Activated naive CD4-positive, alpha-beta T cell treated with anti-CD3 and anti-CD28 coated beads for 36 hours (primary cell): ENCODE results near the gene DSC3. TPM values are rescaled to one million over a fixed set of nuclear protein-coding genes. Genes with fewer than 3 reads are reported as not detected.

Experiments
- CTCF ChIA-PET: fragments of 350-600 bp; sonication (Branson Sonifier 250); formaldehyde crosslinking; loops from one replicate; lab custom pipeline; 2021; ENCODE audit warnings: antibody characterized with exemption; lab: Charles Lee
- DNase-seq: peaks from one replicate; pipeline ENCODE4 v3.0.0-alpha.2; 2020
- H3K27ac Mint-ChIP-seq: one replicate; pipeline ENCODE4 v1.8.0; 2021; ENCODE audit warnings: mild to moderate bottlenecking, mixed read lengths
- H3K27me3 Mint-ChIP-seq: one replicate; pipeline ENCODE4 v1.8.0; 2021; ENCODE audit warnings: low read depth, mixed read lengths
- H3K36me3 Mint-ChIP-seq: one replicate; pipeline ENCODE4 v1.8.0; 2021; ENCODE audit warnings: low read depth, mixed read lengths
- H3K4me1 Mint-ChIP-seq: one replicate; pipeline ENCODE4 v1.8.0; 2021; ENCODE audit warnings: low read depth, mixed read lengths
- H3K4me3 Mint-ChIP-seq: one replicate; pipeline ENCODE4 v1.8.0; 2021; ENCODE audit warnings: mild to moderate bottlenecking, moderate library complexity, mixed read lengths
- H3K9me3 Mint-ChIP-seq: one replicate; pipeline ENCODE4 v1.8.0; 2021; ENCODE audit warnings: mixed read lengths
- intact Hi-C: fragments of 100-400 bp; cut with micrococcal nuclease; formaldehyde crosslinking; loops from one replicate; pipeline ENCODE4 v1.15.1; 2023
- total RNA-seq, 2 experiments: library from RNA; stranded (reverse); gene quantifications; one replicate each; pipeline ENCODE4 v1.2.3, GENCODE V29; 2021

DSC3 gene
- total RNA-seq, 2 experiments from 2014 or later, result not detected

DNA sequence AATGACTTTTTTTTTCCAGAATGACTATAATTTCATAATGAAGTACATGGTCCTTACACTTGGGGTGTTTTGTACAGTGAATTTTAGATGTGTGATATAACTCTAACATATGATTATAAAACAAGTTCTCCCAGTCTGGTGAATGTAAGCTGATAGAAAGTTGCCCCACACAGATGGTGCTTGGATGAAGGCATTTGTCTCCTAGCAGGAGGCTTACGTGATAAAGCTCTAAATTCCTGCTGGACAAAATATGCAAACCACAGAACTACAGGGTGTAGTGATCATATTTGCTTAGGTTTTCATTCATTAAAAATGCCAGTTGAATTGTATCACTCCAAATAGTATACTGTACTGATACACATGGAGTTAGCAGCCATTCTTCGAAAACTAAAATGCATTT lies 85.5 kb downstream of the DSC3 start:
- H3K4me1 Mint-ChIP-seq, result no peaks in the 10 kb centered on the region
- H3K9me3 Mint-ChIP-seq, result peaks cover 2% of the 10 kb centered on the region
- intact Hi-C loops, result no loop called here
- DNase-seq, result no peak
- no peak overlapping the region for H3K4me3 Mint-ChIP-seq
- no peak overlapping the region for H3K27ac Mint-ChIP-seq
- CTCF ChIA-PET, result no interaction called here
- no peaks in the 10 kb centered on the region for H3K36me3 Mint-ChIP-seq
- H3K27me3 Mint-ChIP-seq, result no peaks in the 10 kb centered on the region

DNA sequence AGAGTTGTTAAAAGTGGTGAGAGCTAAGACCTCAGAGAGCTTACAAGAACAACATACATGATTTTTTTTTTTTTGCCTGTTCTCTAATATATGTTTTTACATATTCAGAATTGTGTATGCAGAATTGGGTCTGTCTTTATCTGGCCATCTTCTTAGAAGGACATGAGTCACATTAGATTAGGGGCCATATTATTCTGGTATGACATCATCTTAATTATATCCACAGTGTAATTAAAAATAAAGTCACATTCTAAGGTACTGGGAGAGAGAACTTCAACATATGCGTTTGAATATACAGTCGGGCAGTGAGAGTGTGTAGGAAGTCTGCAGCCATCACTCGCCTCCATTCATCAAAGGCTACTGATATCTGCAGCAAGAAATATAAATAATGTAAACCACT lies 88.3 kb downstream of the DSC3 start:
- H3K36me3 Mint-ChIP-seq, result no peaks in the 10 kb centered on the region
- H3K27ac Mint-ChIP-seq, result no peak overlapping the region
- H3K4me3 Mint-ChIP-seq, result no peak overlapping the region
- intact Hi-C loops, result no loop called here
- H3K27me3 Mint-ChIP-seq, result no peaks in the 10 kb centered on the region
- peaks cover 2% of the 10 kb centered on the region for H3K9me3 Mint-ChIP-seq
- no peaks in the 10 kb centered on the region for H3K4me1 Mint-ChIP-seq
- DNase-seq, result no peak
- CTCF ChIA-PET, result no interaction called here

DNA sequence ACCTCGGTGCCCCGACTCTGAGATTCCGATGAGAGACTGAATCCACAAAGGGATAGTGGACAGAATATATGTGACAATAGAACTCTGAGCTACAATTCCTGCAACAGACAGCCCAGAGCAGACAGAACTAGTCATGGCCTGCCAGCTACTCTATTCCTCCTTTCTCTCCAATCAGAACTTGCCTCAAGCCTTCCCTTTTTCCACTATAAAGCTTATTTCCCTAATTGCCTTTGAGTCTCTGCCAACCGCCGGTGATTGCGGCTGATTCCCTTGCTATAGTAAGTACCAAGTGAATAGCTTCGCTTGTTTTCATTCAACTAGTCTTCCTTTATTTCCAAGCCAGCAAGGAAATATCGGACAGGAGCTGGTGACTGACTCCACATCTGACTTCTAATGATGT lies 96.8 kb downstream of the DSC3 start:
- no peaks in the 10 kb centered on the region for H3K4me1 Mint-ChIP-seq
- no peaks in the 10 kb centered on the region for H3K36me3 Mint-ChIP-seq
- peaks cover 6% of the 10 kb centered on the region for H3K9me3 Mint-ChIP-seq

DNA sequence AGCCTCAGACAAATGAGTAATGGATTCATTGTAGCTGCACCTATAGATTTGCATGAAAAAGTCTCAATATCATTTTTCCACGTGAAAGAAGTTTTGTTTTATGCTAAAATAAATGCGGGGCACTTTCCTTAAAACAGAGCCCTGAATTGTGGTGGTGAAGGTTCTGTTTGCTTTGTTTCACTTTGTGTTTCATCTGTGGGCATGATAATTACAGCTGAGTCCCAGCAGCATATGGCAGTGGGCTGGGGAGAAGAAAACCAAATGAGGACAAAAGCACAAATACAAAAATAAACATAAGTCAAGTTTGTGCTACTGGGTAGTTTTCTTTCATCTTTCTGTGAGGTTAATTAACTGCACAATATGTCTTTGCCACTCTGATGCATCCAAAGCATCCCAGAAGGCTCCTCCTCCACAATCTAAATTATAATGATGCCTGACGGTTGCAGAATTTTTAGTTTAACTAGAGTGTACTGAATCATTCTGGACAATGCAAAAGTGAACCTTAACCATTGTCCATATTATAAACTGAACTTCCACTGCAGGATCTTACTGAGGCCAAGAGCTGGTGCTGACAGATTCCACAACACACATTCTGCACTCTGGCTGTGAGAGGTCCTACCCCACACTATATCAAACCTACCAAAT lies 97.6 kb downstream of the DSC3 start:
- H3K4me3 Mint-ChIP-seq, result no peak overlapping the region
- no peaks in the 10 kb centered on the region for H3K27me3 Mint-ChIP-seq
- peaks cover 6% of the 10 kb centered on the region for H3K9me3 Mint-ChIP-seq
- intact Hi-C loops, result no loop called here
- H3K4me1 Mint-ChIP-seq, result no peaks in the 10 kb centered on the region
- CTCF ChIA-PET, result no interaction called here
- H3K36me3 Mint-ChIP-seq, result no peaks in the 10 kb centered on the region
- no peak for DNase-seq
- no peak overlapping the region for H3K27ac Mint-ChIP-seq

More for the DNA sequence above, 96.8 kb downstream of the DSC3 start:
- no peak for DNase-seq
- intact Hi-C loops, result no loop called here
- no peaks in the 10 kb centered on the region for H3K27me3 Mint-ChIP-seq
- CTCF ChIA-PET, result no interaction called here
- no peak overlapping the region for H3K27ac Mint-ChIP-seq
- H3K4me3 Mint-ChIP-seq, result no peak overlapping the region

DNA sequence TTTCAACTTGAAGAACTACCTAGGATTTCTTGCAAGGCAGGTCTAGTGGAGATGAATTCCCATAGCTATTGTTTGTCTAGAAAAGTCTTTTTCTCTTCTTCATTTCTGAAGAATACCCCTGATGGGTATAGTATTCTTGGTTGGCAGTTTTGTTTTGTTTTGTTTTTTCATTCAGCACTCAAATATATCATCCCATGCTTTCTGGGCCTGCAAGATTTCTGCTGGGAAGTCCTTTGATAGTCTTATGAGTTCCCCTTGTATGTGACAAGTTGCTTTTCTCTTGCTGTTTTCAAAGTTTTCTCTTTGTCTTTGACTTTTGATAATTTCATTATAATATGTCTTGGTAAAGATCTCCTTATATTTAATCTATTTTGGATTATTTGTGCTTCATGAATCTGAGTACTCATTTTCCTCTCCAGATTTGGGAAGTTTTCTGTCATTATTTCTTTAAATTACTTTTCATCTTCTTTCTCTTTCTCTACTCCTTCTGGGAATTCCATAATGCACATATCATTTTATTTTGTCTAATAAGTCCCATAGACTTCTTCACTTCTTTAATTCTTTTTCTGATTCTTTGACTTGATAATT lies 101.5 kb downstream of the DSC3 start:
- no peak overlapping the region for H3K4me3 Mint-ChIP-seq
- no peaks in the 10 kb centered on the region for H3K27me3 Mint-ChIP-seq
- peaks cover 6% of the 10 kb centered on the region for H3K9me3 Mint-ChIP-seq
- H3K4me1 Mint-ChIP-seq, result no peaks in the 10 kb centered on the region
- H3K27ac Mint-ChIP-seq, result no peak overlapping the region
- H3K36me3 Mint-ChIP-seq, result no peaks in the 10 kb centered on the region
- intact Hi-C loops, result no loop called here
- CTCF ChIA-PET, result no interaction called here
- no peak for DNase-seq

Other genes starting within 250 kb of the DSC3 start
- gene DSC2, start 59.7 kb upstream of the DSC3 start, total RNA-seq, result under 1 TPM in 1 of 2 experiments, not detected in 1; 0.02 TPM
- gene DSC1, start 120.1 kb upstream of the DSC3 start, total RNA-seq, result under 1 TPM; 0.20 to 0.24 TPM